Measurements from ENCODE around the gene BCAS1.

BCAS1 gene

GRCh38 chr20:54115172-54115854 is 44.9 kb upstream of the BCAS1 start:
- TF ChIP-seq RAD21 (IDR thresholded peaks at IDR 0.05; ENCODE audit: low read depth), result no peak
- TF ChIP-seq TAF1 (IDR thresholded peaks at IDR 0.05; ENCODE audit: low read depth), result no peak
- TF ChIP-seq MAX (IDR thresholded peaks at IDR 0.05), result no peak
- no peak for TF ChIP-seq USF1 (IDR thresholded peaks at IDR 0.05)
- TF ChIP-seq EGR1 (IDR thresholded peaks at IDR 0.05), result no peak
- TF ChIP-seq CREB1 (IDR thresholded peaks at IDR 0.05; ENCODE audit: low read depth), result no peak

- no peak for TF ChIP-seq REST (IDR thresholded peaks at IDR 0.05; ENCODE audit: low read depth)
- no peak for TF ChIP-seq TEAD4 (IDR thresholded peaks at IDR 0.05)
- TF ChIP-seq EGR1 (IDR thresholded peaks at IDR 0.05), result no peak
- TF ChIP-seq FOXM1 (IDR thresholded peaks at IDR 0.05; ENCODE audit: borderline replicate concordance, low read depth), result no peak
- TF ChIP-seq CREB1 (IDR thresholded peaks at IDR 0.05; ENCODE audit: low read depth), result no peak
- TF ChIP-seq USF1 (IDR thresholded peaks at IDR 0.05), result no peak
- no peak for TF ChIP-seq RAD21 (IDR thresholded peaks at IDR 0.05; ENCODE audit: low read depth)
- TF ChIP-seq MAX (IDR thresholded peaks at IDR 0.05), result no peak
- TF ChIP-seq EP300 (IDR thresholded peaks at IDR 0.05; ENCODE audit: borderline replicate concordance), result no peak
- TF ChIP-seq NFIC (IDR thresholded peaks at IDR 0.05), result no peak
- no peak for TF ChIP-seq TAF1 (IDR thresholded peaks at IDR 0.05; ENCODE audit: low read depth)
- TF ChIP-seq CEBPB (IDR thresholded peaks at IDR 0.05), result no peak
- no peak for TF ChIP-seq TCF12 (IDR thresholded peaks at IDR 0.05; ENCODE audit: low read depth)
- no peak for TF ChIP-seq ZBTB7A (IDR thresholded peaks at IDR 0.05; ENCODE audit: low read depth)
- no peak for TF ChIP-seq YY1 (IDR thresholded peaks at IDR 0.05; ENCODE audit: low read depth)
Observed at GRCh38 chr20:54114109-54114508, 43.7 kb upstream of the BCAS1 start.

DNA sequence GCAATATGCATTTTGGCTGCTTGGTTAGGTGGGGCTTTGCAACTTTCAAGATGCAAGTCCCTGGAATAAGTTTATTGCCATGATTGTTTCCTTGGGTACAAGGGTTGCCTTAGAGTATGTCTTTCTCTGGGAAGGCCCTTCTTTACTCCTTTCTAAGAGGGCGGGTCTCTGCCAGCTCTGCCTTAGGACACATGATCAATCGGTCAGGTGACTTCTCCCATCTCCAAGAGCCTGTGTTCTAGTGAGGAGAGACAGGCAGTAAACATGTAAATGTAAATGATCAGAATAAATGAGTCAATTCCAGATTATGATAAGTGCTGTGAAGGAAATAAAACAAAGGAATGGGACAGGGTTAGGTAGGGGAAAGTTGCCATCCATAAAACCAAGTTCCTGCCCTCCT is 43.2 kb upstream of the BCAS1 start:
- TF ChIP-seq REST (IDR thresholded peaks at IDR 0.05; ENCODE audit: low read depth) (no peak), NFIC (IDR thresholded peaks at IDR 0.05) (no peak), YY1 (IDR thresholded peaks at IDR 0.05; ENCODE audit: low read depth) (no peak), USF1 (IDR thresholded peaks at IDR 0.05) (no peak), ZBTB7A (IDR thresholded peaks at IDR 0.05; ENCODE audit: low read depth) (no peak), EGR1 (IDR thresholded peaks at IDR 0.05) (no peak), TAF1 (IDR thresholded peaks at IDR 0.05; ENCODE audit: low read depth) (no peak), RAD21 (IDR thresholded peaks at IDR 0.05; ENCODE audit: low read depth) (no peak), EP300 (IDR thresholded peaks at IDR 0.05; ENCODE audit: borderline replicate concordance) (no peak), CEBPB (IDR thresholded peaks at IDR 0.05) (no peak), MAX (IDR thresholded peaks at IDR 0.05) (no peak), TCF12 (IDR thresholded peaks at IDR 0.05; ENCODE audit: low read depth) (no peak), FOXM1 (IDR thresholded peaks at IDR 0.05; ENCODE audit: borderline replicate concordance, low read depth) (no peak)

GRCh38 chr20:54112221-54112884 is 42.0 kb upstream of the BCAS1 start:
- TF ChIP-seq ZBTB7A (IDR thresholded peaks at IDR 0.05; ENCODE audit: low read depth) (no peak), TAF1 (IDR thresholded peaks at IDR 0.05; ENCODE audit: low read depth) (no peak), CREB1 (IDR thresholded peaks at IDR 0.05; ENCODE audit: low read depth) (no peak), EGR1 (IDR thresholded peaks at IDR 0.05) (no peak), USF1 (IDR thresholded peaks at IDR 0.05) (no peak), MAX (IDR thresholded peaks at IDR 0.05) (no peak), CEBPB (IDR thresholded peaks at IDR 0.05) (no peak), REST (IDR thresholded peaks at IDR 0.05; ENCODE audit: low read depth) (no peak), NFIC (IDR thresholded peaks at IDR 0.05) (no peak)
